Liver (tissue), 9 donors: ENCODE results near the gene CA10. TPM values are rescaled to one million over a fixed set of nuclear protein-coding genes. Genes with fewer than 3 reads are reported as not detected.

Source experiments
- DNase-seq: peaks from one replicate; pipeline ENCODE4 v3.0.0-alpha.2; 2017; ENCODE audit warnings: low spot score
- H3K27ac ChIP-seq, 2 donors: one replicate each; pipeline ENCODE4 v1.7.0; 2013; ENCODE audit warnings: inconsistent platforms in 2 of 2, low read length in 2 of 2, control low read depth in 1 of 2, low read depth in 1 of 2, mild to moderate bottlenecking in 1 of 2
- H3K27me3 ChIP-seq, 4 donors: one replicate each; pipeline versions ENCODE4 v1.6.1 to v1.7.0; 2013; ENCODE audit warnings: low read length in 3 of 4, inconsistent platforms in 1 of 4, mild to moderate bottlenecking in 1 of 4, moderate library complexity in 1 of 4; ENCODE audit not compliant: control insufficient read depth in 4 of 4, insufficient read depth in 4 of 4
- H3K36me3 ChIP-seq, 4 donors: one replicate each; pipeline versions ENCODE4 v1.6.1 to v1.7.0; 2013; ENCODE audit warnings: low read length in 3 of 4, mild to moderate bottlenecking in 3 of 4, low read depth in 1 of 4, moderate library complexity in 1 of 4; ENCODE audit not compliant: control insufficient read depth in 4 of 4, insufficient read depth in 3 of 4
- H3K4me1 ChIP-seq, 4 donors: one replicate each; pipeline versions ENCODE4 v1.6.1 to v1.7.0; 2013; ENCODE audit warnings: low read length in 3 of 4, mild to moderate bottlenecking in 3 of 4, moderate library complexity in 1 of 4; ENCODE audit not compliant: control insufficient read depth in 4 of 4, insufficient read depth in 4 of 4
- H3K4me3 ChIP-seq, 3 donors: one replicate each; pipeline versions ENCODE4 v1.6.1 to v1.7.0; 2013; ENCODE audit warnings: low read length in 3 of 3, control low read depth in 1 of 3, low read depth in 1 of 3, mild to moderate bottlenecking in 1 of 3
- H3K9ac ChIP-seq, 2 donors: one replicate each; pipeline ENCODE4 v1.7.0; 2013; ENCODE audit warnings: low read length in 2 of 2, mild to moderate bottlenecking in 2 of 2, moderate library complexity in 2 of 2, control low read depth in 1 of 2, low read depth in 1 of 2
- H3K9me3 ChIP-seq, 4 donors: one replicate each; pipeline versions ENCODE4 v1.6.1 to v1.7.0; 2013; ENCODE audit warnings: low read length in 3 of 4; ENCODE audit not compliant: control insufficient read depth in 4 of 4
- ATF3 ChIP-seq: IDR thresholded peaks from 2 replicates; pipeline ENCODE4 v1.6.1; 2016; ENCODE audit warnings: antibody characterized with exemption
- CTCF ChIP-seq: fragments of 150-350 bp; IDR thresholded peaks from 2 replicates; pipeline ENCODE4 v1.5.1; 2017; ENCODE audit warnings: improper control_type of control experiment, low read depth, low read length; ENCODE audit not compliant: missing input control
- FOXA1 ChIP-seq: IDR thresholded peaks from 2 replicates; pipeline ENCODE4 v1.6.1; 2016; ENCODE audit warnings: antibody characterized with exemption
- HNF4A ChIP-seq, 2 donors: conservative IDR thresholded peaks; 2 replicates each; pipeline ENCODE4 v1.6.1; 2016; ENCODE audit warnings: antibody characterized with exemption in 2 of 2, mild to moderate bottlenecking in 2 of 2
- HNF4G ChIP-seq: IDR thresholded peaks from 2 replicates; pipeline ENCODE4 v1.6.1; 2016; ENCODE audit warnings: antibody characterized with exemption
- REST ChIP-seq: IDR thresholded peaks from 2 replicates; pipeline ENCODE4 v1.6.1; 2016; ENCODE audit warnings: antibody characterized with exemption, mild to moderate bottlenecking
- SP1 ChIP-seq: IDR thresholded peaks from 2 replicates; pipeline ENCODE4 v1.6.1; 2018; ENCODE audit warnings: antibody characterized with exemption, mild to moderate bottlenecking
- YY1 ChIP-seq: IDR thresholded peaks from 2 replicates; pipeline ENCODE4 v1.6.1; 2016; ENCODE audit warnings: antibody characterized with exemption, mild to moderate bottlenecking
- WGBS: extraction: QIAGEN DNeasy Blood & Tissue Kit; methylation state at CpG from one replicate; pipeline ENCODE4 v1.1.7; 2013; 5-methylcytosine and 5-hydroxymethylcytosine counted together
- polyA plus RNA-seq, 2 donors: library from polyadenylated mRNA; stranded (reverse) in 1 of 2; unstranded in 1 of 2; fragments of 200-250 nt in 1 of 2; fragments of >200 nt in 1 of 2; fragmentation: Nextera tagmentation in 1 of 2; extraction: Ambion mirVana in 1 of 2; gene quantifications; one replicate each; pipeline versions ENCODE4 v1.2.1 to v1.2.3, GENCODE V29; 2013 to 2015
- total RNA-seq, 2 donors: library from RNA; depleted of rRNA; stranded (reverse); fragments of >200 nt; gene quantifications; one replicate each; pipeline ENCODE4 v1.2.3, GENCODE V29; 2014
- donor health status: healthy.
- donor health status: healthy.
- donor health status: healthy.
- donor health status: healthy.
- donor health status: healthy.

The CA10 gene
- total and polyA plus RNA-seq, 4 donors: 0.05 TPM; not detected in 3

- TF ChIP-seq SP1: no peak
- no peak for DNase-seq
- no peak overlapping the region for H3K27ac ChIP-seq
- peaks cover 0 to 2% (median under 1%) of the 10 kb centered on the region in 4 donors for H3K27me3 ChIP-seq
- H3K4me3 ChIP-seq: no peak overlapping the region
- H3K9me3 ChIP-seq: peaks cover 0 to 3% (median 0%) of the 10 kb centered on the region in 4 donors
- no peaks in the 10 kb centered on the region for H3K4me1 ChIP-seq
- 69% methylated on average over 4 of the region's 4 CpGs for WGBS
- H3K36me3 ChIP-seq: no peaks in the 10 kb centered on the region
- no peak overlapping the region for H3K9ac ChIP-seq
These were observed 79.0 kb downstream of the CA10 start for GRCh38 chr17:52079496-52079895.

DNA sequence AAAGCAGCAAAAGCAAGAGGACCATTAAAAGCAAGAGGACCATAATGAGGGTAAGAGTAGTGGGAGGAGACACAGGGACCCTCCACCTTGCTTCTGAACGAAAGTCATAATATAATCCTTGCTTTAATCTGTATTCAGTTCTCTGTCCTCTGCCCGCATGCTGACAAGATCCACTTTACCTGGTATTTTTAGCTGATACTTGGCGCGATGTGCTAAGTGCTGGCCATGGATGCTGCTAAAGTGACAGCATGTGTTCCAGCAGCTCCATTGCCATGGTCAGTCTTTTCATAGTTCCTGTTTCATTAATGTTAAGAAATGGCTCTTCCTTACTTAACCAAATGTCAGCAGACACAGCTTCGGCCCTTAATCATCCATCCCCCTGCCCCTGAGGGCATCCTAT lies 86.8 kb downstream of the CA10 start:
- Histone ChIP-seq H3K36me3 (no peaks in the 10 kb centered on the region), H3K27ac (no peak overlapping the region), H3K9ac (no peak overlapping the region), H3K4me3 (no peak overlapping the region), H3K9me3 (peaks cover 0 to 5% (median 0%) of the 10 kb centered on the region in 4 donors), H3K27me3 (peaks cover 0 to 3% (median 1%) of the 10 kb centered on the region in 4 donors), H3K4me1 (no peaks in the 10 kb centered on the region)
- WGBS: 77% methylated on average over 5 of the region's 5 CpGs
- DNase-seq: no peak
- TF ChIP-seq ATF3 (no peak), CTCF (no peak), SP1 (no peak)

DNA sequence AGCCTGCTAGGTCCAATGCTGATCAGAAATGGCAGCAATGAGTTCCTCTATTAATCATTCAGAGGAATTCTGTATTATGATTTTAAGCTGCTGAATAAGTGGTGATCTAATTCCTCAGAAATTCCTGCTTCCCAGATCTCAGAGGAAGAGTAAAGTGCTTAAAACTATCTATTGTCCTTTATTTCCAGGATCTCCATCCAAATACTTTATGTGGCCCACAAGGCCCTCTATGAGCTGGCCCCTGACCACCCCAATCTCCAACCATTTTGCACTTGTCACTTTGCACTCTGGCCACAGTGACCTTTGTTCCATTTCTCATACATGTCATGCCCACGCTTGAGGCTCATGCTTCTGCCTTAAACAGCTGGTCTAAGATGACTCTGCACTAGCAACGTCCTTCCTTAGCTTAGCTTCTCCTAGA lies 93.7 kb downstream of the CA10 start:
- no peaks in the 10 kb centered on the region for H3K4me1 ChIP-seq
- no peaks in the 10 kb centered on the region for H3K27me3 ChIP-seq
- no peaks in the 10 kb centered on the region for H3K36me3 ChIP-seq
- 59% methylated on average over 2 of the region's 2 CpGs for WGBS
- no peak for DNase-seq
- peaks cover 0 to 5% (median under 1%) of the 10 kb centered on the region in 4 donors for H3K9me3 ChIP-seq
- no peak overlapping the region for H3K4me3 ChIP-seq
- no peak overlapping the region for H3K27ac ChIP-seq
- no peak overlapping the region for H3K9ac ChIP-seq
- TF ChIP-seq YY1: no peak
- no peak for TF ChIP-seq FOXA1
- TF ChIP-seq HNF4G: no peak
- TF ChIP-seq ATF3: no peak
- TF ChIP-seq HNF4A (conservative IDR thresholded peaks at IDR 0.05): no peak
- no peak for TF ChIP-seq REST
